WTC11 (cell line): ENCODE results near the gene CBFA2T3. TPM values are rescaled to one million over a fixed set of nuclear protein-coding genes. Genes with fewer than 3 reads are reported as not detected.

ENCODE experiments used
- ATAC-seq: fragments of 200-7000 bp; cut with Tn5 transposase; 2 replicates; pipeline ENCODE4 v1.10.0; 2021; ENCODE audit warnings: mild to moderate bottlenecking, moderate library complexity
- CTCF ChIA-PET: fragments of 300-600 bp; sonication (Branson Sonifier 250); formaldehyde crosslinking; loops from one replicate; lab custom pipeline; 2021; ENCODE audit warnings: antibody characterized with exemption; lab: Charles Lee
- POLR2A ChIA-PET: fragments of 350-600 bp; sonication (Branson Sonifier 250); formaldehyde crosslinking; loops from one replicate; lab custom pipeline; 2021; ENCODE audit warnings: antibody characterized with exemption; lab: Charles Lee
- DNase-seq: peaks from one replicate; pipeline ENCODE4 v3.0.0; 2021; ENCODE audit warnings: low spot score
- H3K27ac Mint-ChIP-seq: 2 replicates; pipeline ENCODE4 v1.8.0; 2021; ENCODE audit warnings: mixed read lengths
- H3K27me3 Mint-ChIP-seq: 2 replicates; pipeline ENCODE4 v1.8.0; 2021; ENCODE audit warnings: low read depth, mild to moderate bottlenecking, moderate library complexity, mixed read lengths
- H3K36me3 Mint-ChIP-seq: 2 replicates; pipeline ENCODE4 v1.8.0; 2021; ENCODE audit warnings: mixed read lengths
- H3K4me1 Mint-ChIP-seq: 2 replicates; pipeline ENCODE4 v1.8.0; 2022; ENCODE audit warnings: mixed read lengths
- H3K4me3 Mint-ChIP-seq: 2 replicates; pipeline ENCODE4 v1.8.0; 2021; ENCODE audit warnings: mild to moderate bottlenecking, moderate library complexity, mixed read lengths
- H3K9me3 Mint-ChIP-seq: 2 replicates; pipeline ENCODE4 v1.8.0; 2021; ENCODE audit warnings: mixed read lengths
- CBFB ChIP-seq: sonication (generic); formaldehyde crosslinking; IDR thresholded peaks from 2 replicates; pipeline ENCODE4 v1.8.1; 2022; ENCODE audit warnings: mild to moderate bottlenecking, low read depth, missing genetic modification reagents
- CREM ChIP-seq: sonication (generic); formaldehyde crosslinking; IDR thresholded peaks from 2 replicates; pipeline ENCODE4 v1.8.1; 2022; ENCODE audit warnings: mild to moderate bottlenecking, missing genetic modification reagents, moderate library complexity
- FOXJ3 ChIP-seq: sonication (generic); formaldehyde crosslinking; IDR thresholded peaks from 2 replicates; pipeline ENCODE4 v1.9.0; 2021; ENCODE audit warnings: missing genetic modification reagents, mild to moderate bottlenecking, borderline replicate concordance
- FOXP1 ChIP-seq: sonication (generic); formaldehyde crosslinking; IDR thresholded peaks from 2 replicates; pipeline ENCODE4 v1.8.0; 2022; ENCODE audit warnings: missing genetic modification reagents, mild to moderate bottlenecking, moderate library complexity, borderline replicate concordance
- KAT7 ChIP-seq: sonication (generic); formaldehyde crosslinking; IDR thresholded peaks from 2 replicates; pipeline ENCODE4 v1.8.1; 2023; ENCODE audit warnings: missing genetic modification reagents, mild to moderate bottlenecking, borderline replicate concordance
- RELA ChIP-seq: sonication (generic); formaldehyde crosslinking; IDR thresholded peaks from 2 replicates; pipeline ENCODE4 v1.8.1; 2022; ENCODE audit warnings: missing genetic modification reagents, mild to moderate bottlenecking, borderline replicate concordance
- RORB ChIP-seq: fragments of 250-450 bp; sonication (Bioruptor Pico); IDR thresholded peaks from 2 replicates; pipeline ENCODE4 v1.9.0; 2021; ENCODE audit warnings: mild to moderate bottlenecking
- total RNA-seq: library from RNA; stranded (reverse); gene quantifications from 3 replicates; pipeline ENCODE4 v1.2.3, GENCODE V29; 2021
- TF ChIP-seq, protein P1 (sequence below): fragments of 250-450 bp; sonication (Bioruptor Pico); IDR thresholded peaks from 2 replicates; pipeline ENCODE4 v1.9.0; 2021; ENCODE audit warnings: mild to moderate bottlenecking
- TF ChIP-seq, protein P2 (sequence below): fragments of 250-450 bp; sonication (Bioruptor Pico); IDR thresholded peaks from 2 replicates; pipeline ENCODE4 v1.9.0; 2021; ENCODE audit warnings: mild to moderate bottlenecking, borderline replicate concordance
- TF ChIP-seq, protein P3 (sequence below): fragments of 250-450 bp; sonication (Bioruptor Pico); IDR thresholded peaks from 2 replicates; pipeline ENCODE4 v2.1.2; 2022; ENCODE audit warnings: mild to moderate bottlenecking, moderate library complexity
- TF ChIP-seq, protein P4 (sequence below): sonication (generic); formaldehyde crosslinking; IDR thresholded peaks from 2 replicates; pipeline ENCODE4 v1.8.1; 2023; ENCODE audit warnings: mild to moderate bottlenecking, missing genetic modification reagents, borderline replicate concordance
- TF ChIP-seq, protein P5 (sequence below): sonication (generic); formaldehyde crosslinking; IDR thresholded peaks from 2 replicates; pipeline ENCODE4 v1.8.1; 2023; ENCODE audit warnings: mild to moderate bottlenecking, missing genetic modification reagents
- TF ChIP-seq, protein P6 (sequence below): sonication (generic); formaldehyde crosslinking; IDR thresholded peaks from 2 replicates; pipeline ENCODE4 v1.8.1; 2023; ENCODE audit warnings: mild to moderate bottlenecking, moderate library complexity, missing genetic modification reagents
- TF ChIP-seq, protein P7 (sequence below): sonication (generic); formaldehyde crosslinking; IDR thresholded peaks from 2 replicates; pipeline ENCODE4 v1.8.1; 2023; ENCODE audit warnings: mild to moderate bottlenecking, missing genetic modification reagents, moderate library complexity

The CBFA2T3 gene
- total RNA-seq, 1 experiment from 2014 or later, result 2.6 TPM

DNA sequence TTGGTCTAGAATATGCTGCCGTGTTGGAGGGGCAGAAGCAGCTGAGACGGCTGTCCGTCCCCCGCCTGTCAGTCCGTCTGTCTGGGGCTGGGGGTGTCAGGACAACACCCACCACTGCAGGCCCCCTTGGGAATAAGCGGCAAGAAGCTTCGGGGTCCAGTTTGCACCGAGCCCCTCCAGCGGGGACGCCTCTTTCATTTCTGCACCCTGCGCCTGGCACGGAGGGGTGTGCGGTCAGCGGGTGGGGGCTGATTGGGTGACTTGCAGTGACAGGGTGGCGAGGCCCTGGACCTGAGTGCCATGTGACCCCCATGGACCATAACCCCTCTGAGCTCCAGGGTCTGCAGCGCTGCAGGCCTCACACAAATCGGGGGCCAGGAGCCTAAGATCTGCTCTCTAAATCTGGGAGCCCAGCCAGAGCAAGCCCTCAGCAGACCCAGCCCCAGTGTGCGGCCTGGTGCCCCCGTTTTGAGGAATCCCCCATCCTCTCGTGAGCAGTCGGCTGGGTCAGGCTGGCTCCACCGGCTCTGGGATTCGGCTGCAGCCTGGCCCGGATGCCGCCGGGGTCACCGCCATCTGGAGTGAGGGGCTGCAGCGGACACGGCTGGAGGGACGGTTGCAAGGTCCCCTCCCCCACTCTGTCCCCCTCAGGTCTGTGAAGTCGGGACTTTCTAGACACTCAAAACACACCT lies 8.3 kb downstream of the CBFA2T3 start:
- ATAC-seq (no peak), DNase-seq (no peak)
- Mint-ChIP-seq H3K9me3 (no peaks in the 10 kb centered on the region), H3K4me1 (no peaks in the 10 kb centered on the region), H3K36me3 (no peaks in the 10 kb centered on the region), H3K27ac (no peak overlapping the region), H3K27me3 (no peaks in the 10 kb centered on the region), H3K4me3 (no peak overlapping the region)
- POLR2A ChIA-PET, result no interaction called here
- CTCF ChIA-PET, result no interaction called here
- TF ChIP-seq FOXP1, result no peak

DNA sequence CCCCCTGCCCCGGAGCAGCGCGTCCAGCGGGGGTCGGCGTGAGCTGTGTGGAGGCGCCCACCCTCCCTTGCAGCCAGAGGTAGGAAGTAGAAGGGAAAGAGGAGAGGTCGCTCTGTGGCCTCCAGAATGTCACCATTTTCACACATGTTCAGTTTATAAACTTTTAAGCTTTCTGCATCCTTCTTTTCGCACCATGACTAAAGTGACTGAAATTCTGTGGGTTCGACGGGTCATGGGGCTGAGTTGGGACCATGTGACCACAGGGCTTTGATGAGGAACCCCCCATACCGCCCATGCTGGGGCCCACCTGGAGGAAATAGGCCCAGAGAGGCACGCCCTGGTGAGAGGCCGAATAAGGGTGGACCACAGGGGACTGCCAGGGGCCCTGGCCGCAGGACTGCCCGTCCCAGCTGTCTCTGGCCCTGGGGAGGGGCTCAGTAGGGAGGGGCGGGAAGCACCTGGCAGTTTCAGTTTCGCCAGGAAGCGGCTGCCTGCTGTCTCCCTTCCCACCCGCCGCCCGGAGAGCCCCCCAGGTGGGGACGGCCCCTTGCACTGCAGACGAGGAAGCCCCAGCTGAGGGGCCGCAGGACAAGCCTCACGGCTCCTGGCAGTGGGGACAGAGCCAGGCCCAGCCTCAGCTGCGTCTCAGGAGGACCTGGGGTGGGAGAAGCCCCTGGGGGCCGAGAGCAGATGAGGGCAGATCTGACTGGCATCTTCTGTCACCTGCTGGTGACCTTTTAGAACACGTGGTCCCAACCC lies 9.0 kb downstream of the CBFA2T3 start:
- DNase-seq (no peak), ATAC-seq (no peak)
- Mint-ChIP-seq H3K9me3 (no peaks in the 10 kb centered on the region), H3K4me3 (no peak overlapping the region), H3K27me3 (no peaks in the 10 kb centered on the region), H3K27ac (no peak overlapping the region), H3K36me3 (no peaks in the 10 kb centered on the region), H3K4me1 (no peaks in the 10 kb centered on the region)
- POLR2A ChIA-PET, result no interaction called here
- CTCF ChIA-PET, result no interaction called here
- TF ChIP-seq FOXJ3 (CRISPR knock-in tag) (no peak), KAT7 (CRISPR knock-in tag) (no peak), RORB (CRISPR knock-in tag) (no peak), CREM (no peak), RELA (no peak), CBFB (CRISPR knock-in tag) (no peak), FOXP1 (no peak)
- TF ChIP-seq, protein P1, sequence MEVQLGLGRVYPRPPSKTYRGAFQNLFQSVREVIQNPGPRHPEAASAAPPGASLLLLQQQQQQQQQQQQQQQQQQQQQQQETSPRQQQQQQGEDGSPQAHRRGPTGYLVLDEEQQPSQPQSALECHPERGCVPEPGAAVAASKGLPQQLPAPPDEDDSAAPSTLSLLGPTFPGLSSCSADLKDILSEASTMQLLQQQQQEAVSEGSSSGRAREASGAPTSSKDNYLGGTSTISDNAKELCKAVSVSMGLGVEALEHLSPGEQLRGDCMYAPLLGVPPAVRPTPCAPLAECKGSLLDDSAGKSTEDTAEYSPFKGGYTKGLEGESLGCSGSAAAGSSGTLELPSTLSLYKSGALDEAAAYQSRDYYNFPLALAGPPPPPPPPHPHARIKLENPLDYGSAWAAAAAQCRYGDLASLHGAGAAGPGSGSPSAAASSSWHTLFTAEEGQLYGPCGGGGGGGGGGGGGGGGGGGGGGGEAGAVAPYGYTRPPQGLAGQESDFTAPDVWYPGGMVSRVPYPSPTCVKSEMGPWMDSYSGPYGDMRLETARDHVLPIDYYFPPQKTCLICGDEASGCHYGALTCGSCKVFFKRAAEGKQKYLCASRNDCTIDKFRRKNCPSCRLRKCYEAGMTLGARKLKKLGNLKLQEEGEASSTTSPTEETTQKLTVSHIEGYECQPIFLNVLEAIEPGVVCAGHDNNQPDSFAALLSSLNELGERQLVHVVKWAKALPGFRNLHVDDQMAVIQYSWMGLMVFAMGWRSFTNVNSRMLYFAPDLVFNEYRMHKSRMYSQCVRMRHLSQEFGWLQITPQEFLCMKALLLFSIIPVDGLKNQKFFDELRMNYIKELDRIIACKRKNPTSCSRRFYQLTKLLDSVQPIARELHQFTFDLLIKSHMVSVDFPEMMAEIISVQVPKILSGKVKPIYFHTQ, result no peak
- TF ChIP-seq, protein P2, sequence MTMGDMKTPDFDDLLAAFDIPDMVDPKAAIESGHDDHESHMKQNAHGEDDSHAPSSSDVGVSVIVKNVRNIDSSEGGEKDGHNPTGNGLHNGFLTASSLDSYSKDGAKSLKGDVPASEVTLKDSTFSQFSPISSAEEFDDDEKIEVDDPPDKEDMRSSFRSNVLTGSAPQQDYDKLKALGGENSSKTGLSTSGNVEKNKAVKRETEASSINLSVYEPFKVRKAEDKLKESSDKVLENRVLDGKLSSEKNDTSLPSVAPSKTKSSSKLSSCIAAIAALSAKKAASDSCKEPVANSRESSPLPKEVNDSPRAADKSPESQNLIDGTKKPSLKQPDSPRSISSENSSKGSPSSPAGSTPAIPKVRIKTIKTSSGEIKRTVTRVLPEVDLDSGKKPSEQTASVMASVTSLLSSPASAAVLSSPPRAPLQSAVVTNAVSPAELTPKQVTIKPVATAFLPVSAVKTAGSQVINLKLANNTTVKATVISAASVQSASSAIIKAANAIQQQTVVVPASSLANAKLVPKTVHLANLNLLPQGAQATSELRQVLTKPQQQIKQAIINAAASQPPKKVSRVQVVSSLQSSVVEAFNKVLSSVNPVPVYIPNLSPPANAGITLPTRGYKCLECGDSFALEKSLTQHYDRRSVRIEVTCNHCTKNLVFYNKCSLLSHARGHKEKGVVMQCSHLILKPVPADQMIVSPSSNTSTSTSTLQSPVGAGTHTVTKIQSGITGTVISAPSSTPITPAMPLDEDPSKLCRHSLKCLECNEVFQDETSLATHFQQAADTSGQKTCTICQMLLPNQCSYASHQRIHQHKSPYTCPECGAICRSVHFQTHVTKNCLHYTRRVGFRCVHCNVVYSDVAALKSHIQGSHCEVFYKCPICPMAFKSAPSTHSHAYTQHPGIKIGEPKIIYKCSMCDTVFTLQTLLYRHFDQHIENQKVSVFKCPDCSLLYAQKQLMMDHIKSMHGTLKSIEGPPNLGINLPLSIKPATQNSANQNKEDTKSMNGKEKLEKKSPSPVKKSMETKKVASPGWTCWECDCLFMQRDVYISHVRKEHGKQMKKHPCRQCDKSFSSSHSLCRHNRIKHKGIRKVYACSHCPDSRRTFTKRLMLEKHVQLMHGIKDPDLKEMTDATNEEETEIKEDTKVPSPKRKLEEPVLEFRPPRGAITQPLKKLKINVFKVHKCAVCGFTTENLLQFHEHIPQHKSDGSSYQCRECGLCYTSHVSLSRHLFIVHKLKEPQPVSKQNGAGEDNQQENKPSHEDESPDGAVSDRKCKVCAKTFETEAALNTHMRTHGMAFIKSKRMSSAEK (CRISPR knock-in tag), result no peak
- TF ChIP-seq, protein P3, sequence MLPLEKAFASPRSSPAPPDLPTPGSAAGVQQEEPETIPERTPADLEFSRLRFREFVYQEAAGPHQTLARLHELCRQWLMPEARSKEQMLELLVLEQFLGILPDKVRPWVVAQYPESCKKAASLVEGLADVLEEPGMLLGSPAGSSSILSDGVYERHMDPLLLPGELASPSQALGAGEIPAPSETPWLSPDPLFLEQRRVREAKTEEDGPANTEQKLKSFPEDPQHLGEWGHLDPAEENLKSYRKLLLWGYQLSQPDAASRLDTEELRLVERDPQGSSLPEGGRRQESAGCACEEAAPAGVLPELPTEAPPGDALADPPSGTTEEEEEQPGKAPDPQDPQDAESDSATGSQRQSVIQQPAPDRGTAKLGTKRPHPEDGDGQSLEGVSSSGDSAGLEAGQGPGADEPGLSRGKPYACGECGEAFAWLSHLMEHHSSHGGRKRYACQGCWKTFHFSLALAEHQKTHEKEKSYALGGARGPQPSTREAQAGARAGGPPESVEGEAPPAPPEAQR (CRISPR knock-in tag), result no peak
- TF ChIP-seq, protein P4, sequence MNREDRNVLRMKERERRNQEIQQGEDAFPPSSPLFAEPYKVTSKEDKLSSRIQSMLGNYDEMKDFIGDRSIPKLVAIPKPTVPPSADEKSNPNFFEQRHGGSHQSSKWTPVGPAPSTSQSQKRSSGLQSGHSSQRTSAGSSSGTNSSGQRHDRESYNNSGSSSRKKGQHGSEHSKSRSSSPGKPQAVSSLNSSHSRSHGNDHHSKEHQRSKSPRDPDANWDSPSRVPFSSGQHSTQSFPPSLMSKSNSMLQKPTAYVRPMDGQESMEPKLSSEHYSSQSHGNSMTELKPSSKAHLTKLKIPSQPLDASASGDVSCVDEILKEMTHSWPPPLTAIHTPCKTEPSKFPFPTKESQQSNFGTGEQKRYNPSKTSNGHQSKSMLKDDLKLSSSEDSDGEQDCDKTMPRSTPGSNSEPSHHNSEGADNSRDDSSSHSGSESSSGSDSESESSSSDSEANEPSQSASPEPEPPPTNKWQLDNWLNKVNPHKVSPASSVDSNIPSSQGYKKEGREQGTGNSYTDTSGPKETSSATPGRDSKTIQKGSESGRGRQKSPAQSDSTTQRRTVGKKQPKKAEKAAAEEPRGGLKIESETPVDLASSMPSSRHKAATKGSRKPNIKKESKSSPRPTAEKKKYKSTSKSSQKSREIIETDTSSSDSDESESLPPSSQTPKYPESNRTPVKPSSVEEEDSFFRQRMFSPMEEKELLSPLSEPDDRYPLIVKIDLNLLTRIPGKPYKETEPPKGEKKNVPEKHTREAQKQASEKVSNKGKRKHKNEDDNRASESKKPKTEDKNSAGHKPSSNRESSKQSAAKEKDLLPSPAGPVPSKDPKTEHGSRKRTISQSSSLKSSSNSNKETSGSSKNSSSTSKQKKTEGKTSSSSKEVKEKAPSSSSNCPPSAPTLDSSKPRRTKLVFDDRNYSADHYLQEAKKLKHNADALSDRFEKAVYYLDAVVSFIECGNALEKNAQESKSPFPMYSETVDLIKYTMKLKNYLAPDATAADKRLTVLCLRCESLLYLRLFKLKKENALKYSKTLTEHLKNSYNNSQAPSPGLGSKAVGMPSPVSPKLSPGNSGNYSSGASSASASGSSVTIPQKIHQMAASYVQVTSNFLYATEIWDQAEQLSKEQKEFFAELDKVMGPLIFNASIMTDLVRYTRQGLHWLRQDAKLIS, result no peak
- TF ChIP-seq, protein P5, sequence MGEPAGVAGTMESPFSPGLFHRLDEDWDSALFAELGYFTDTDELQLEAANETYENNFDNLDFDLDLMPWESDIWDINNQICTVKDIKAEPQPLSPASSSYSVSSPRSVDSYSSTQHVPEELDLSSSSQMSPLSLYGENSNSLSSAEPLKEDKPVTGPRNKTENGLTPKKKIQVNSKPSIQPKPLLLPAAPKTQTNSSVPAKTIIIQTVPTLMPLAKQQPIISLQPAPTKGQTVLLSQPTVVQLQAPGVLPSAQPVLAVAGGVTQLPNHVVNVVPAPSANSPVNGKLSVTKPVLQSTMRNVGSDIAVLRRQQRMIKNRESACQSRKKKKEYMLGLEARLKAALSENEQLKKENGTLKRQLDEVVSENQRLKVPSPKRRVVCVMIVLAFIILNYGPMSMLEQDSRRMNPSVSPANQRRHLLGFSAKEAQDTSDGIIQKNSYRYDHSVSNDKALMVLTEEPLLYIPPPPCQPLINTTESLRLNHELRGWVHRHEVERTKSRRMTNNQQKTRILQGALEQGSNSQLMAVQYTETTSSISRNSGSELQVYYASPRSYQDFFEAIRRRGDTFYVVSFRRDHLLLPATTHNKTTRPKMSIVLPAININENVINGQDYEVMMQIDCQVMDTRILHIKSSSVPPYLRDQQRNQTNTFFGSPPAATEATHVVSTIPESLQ (CRISPR knock-in tag), result no peak
- TF ChIP-seq, protein P6, sequence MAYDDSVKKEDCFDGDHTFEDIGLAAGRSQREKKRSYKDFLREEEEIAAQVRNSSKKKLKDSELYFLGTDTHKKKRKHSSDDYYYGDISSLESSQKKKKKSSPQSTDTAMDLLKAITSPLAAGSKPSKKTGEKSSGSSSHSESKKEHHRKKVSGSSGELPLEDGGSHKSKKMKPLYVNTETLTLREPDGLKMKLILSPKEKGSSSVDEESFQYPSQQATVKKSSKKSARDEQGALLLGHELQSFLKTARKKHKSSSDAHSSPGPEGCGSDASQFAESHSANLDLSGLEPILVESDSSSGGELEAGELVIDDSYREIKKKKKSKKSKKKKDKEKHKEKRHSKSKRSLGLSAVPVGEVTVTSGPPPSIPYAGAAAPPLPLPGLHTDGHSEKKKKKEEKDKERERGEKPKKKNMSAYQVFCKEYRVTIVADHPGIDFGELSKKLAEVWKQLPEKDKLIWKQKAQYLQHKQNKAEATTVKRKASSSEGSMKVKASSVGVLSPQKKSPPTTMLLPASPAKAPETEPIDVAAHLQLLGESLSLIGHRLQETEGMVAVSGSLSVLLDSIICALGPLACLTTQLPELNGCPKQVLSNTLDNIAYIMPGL (CRISPR knock-in tag), result no peak
- TF ChIP-seq, protein P7, sequence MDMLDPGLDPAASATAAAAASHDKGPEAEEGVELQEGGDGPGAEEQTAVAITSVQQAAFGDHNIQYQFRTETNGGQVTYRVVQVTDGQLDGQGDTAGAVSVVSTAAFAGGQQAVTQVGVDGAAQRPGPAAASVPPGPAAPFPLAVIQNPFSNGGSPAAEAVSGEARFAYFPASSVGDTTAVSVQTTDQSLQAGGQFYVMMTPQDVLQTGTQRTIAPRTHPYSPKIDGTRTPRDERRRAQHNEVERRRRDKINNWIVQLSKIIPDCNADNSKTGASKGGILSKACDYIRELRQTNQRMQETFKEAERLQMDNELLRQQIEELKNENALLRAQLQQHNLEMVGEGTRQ, result no peak
